Stimulated activated CD4-positive, alpha-beta T cell treated with anti-CD3 and anti-CD28 coated beads, Interleukin-2, amount 100 ng/mL, for 48 hours (primary cell): ENCODE measurements around the gene POLE.

Source experiments
- DNase-seq, 2 donors: peaks; one replicate each; pipeline ENCODE4 v3.0.0-alpha.2; 2020

The POLE gene, protein sequence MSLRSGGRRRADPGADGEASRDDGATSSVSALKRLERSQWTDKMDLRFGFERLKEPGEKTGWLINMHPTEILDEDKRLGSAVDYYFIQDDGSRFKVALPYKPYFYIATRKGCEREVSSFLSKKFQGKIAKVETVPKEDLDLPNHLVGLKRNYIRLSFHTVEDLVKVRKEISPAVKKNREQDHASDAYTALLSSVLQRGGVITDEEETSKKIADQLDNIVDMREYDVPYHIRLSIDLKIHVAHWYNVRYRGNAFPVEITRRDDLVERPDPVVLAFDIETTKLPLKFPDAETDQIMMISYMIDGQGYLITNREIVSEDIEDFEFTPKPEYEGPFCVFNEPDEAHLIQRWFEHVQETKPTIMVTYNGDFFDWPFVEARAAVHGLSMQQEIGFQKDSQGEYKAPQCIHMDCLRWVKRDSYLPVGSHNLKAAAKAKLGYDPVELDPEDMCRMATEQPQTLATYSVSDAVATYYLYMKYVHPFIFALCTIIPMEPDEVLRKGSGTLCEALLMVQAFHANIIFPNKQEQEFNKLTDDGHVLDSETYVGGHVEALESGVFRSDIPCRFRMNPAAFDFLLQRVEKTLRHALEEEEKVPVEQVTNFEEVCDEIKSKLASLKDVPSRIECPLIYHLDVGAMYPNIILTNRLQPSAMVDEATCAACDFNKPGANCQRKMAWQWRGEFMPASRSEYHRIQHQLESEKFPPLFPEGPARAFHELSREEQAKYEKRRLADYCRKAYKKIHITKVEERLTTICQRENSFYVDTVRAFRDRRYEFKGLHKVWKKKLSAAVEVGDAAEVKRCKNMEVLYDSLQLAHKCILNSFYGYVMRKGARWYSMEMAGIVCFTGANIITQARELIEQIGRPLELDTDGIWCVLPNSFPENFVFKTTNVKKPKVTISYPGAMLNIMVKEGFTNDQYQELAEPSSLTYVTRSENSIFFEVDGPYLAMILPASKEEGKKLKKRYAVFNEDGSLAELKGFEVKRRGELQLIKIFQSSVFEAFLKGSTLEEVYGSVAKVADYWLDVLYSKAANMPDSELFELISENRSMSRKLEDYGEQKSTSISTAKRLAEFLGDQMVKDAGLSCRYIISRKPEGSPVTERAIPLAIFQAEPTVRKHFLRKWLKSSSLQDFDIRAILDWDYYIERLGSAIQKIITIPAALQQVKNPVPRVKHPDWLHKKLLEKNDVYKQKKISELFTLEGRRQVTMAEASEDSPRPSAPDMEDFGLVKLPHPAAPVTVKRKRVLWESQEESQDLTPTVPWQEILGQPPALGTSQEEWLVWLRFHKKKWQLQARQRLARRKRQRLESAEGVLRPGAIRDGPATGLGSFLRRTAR (N-terminal part only)

GRCh38 chr12:132687211-132688164, at the start of gene POLE, which contains the start of gene PXMP2:
POLE (minus strand) TSS chr12:132687342; CDS start chr12:132687315, 27 bp downstream.
PXMP2 (plus strand) TSS chr12:132687587; CDS start chr12:132687671, 84 bp downstream.
- peak; percentile 93 to 96 for DNase-seq

DNA sequence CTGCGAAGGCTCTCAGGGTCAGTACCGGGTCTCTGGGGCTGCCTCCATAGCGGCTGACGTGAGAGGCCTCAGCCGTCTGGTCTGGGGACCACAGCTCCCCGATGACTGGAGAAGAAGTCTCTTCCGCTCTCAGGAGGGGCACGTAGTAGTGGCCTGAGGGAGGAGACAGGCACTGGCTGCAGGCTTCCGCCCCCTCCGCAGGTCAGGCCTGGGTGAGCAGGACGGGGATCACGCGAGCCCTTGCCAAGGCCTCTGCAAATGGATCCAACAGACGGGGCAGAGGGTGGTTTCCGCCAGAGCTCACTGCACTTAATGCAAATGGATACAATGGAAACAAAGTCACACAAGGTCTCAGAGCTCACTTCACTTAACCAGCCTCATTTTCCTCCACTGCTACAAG, 49.8 kb upstream of the POLE start:
- no peak for DNase-seq

DNA sequence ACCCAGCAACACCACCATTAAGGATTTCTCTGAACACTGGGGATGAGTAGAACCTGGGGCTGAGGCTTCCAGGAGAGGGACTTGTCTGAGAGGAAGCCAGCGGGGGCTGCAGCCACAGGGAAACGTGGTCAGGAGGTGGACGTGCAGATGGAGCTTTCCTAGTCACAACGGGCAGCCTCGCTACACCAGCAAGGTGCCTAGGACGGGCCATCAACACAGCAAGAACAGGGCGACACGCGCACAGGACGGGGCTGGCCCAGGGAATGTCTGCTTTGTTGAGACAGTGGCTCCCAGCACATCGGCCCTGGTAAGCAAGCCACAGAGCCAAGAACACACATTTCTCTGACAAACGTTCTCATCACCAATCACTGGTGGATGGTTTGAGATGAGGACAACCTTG, 49.2 kb upstream of the POLE start:
- no peak for DNase-seq

GRCh38 chr12:132735496-132735895, 48.4 kb upstream of the POLE start:
- no peak for DNase-seq

DNA sequence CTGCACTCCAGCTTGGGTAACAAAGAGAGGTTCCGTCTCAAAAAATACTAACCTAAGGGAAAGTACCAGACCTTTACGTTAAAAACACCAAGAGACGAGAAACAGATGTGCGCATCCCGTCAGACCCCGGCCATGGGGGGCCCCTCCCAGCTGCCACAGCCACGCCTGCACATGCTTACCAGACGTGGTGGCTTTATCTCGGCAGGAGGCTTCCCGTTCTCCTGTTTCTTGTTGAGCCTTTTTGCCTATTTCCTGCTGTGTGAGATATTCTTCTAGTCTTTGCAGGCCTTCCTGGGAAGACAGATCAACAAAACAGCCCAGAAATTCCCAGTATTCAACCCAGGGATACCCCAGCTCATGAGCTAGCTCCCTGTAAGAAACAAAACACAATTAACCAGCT, 47.1 kb upstream of the POLE start:
- no peak for DNase-seq

GRCh38 chr12:132731574-132731973, 44.4 kb upstream of the POLE start:
- no peak for DNase-seq

DNA sequence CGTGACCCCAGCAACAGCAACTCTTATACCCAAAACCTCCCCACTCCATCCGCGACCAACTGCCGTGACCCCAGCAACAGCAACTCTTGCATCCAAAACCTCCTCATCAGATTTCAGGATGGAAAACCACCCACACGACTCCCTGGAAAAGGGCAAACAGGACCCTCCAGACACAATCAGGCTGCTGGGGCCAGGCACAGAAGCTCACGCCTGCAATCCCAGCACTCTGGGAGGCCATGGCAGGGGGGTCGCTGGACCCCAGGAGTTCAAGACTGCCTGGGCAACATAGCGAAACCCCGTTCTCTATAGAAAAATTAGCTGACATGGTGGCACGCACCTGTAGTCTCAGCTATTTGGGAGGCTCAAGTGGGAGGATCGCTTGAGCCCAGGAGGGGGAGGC, 43.2 kb upstream of the POLE start:
- DNase-seq, result no peak

- no peak for DNase-seq
Observed at GRCh38 chr12:132729541-132730320, 42.6 kb upstream of the POLE start.

DNA sequence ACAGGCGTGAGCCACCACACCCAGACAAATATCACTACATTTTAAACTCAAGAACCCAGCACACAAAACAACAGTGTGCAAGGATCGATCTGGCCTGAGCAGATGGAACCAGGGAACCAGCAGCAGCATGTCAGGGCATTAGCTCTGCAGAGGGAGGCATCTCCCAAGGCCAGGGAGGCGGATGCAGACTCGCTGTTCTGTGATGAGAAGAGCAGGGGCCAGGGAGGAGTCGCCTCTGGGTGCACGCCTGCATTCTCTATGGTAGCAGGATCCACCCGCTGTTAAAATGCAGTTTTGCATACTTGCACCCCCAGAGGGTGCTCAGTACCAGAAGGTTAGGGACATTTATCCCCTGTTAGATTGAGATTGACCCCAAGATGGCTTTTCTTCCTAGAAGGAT, 41.4 kb upstream of the POLE start:
- no peak for DNase-seq

DNA sequence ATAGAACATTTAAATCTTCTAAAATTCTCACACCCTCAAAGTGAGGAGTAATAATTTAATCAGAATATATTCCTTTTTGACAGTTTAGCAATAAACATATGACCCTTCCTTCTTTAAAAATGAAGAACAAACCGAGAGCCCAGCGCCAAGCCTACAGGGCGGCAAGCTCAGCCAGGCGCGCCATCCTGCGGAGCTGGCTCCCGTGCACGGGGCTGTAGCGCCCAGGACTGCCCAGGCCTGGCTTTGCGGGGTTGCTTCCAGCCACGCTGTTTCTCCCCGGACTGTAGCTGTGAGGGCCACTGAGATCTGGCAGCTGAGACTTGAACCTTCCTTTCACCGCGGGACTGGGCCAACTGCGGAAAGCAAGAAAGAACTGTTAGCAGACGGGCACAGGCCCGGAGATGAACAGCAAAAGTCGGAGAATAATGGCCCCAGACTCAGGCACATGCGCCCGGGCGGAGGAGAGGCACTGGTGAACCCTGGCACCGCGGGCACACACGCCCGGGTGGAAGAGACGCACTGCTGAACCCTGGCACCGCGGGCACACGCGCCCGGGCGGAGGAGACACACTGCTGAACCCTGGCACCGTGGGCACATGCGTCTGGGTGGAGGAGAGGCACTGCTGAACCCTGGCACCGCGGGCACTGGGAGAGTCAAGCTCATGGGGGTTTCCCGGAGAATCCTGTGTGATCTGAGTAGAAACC, 40.1 kb upstream of the POLE start:
- no peak for DNase-seq

DNA sequence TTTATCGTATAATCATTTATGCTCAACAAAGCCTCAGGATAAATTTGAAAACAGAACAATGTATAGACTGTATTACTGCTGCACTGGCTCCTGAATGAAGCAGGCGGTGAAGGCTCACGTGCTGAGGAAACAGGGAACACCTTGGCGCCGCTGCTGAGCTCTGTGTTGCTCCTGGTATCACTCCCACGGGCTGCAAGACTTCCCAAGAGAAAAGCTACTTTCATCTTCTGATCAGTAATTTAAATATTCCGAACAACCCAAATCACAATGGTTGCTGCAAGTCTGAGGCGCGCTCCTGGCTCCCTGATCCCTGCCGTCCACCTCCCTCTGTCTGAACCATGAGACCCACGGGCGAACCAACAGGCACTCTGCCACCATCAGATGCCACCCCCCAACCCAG, 39.2 kb upstream of the POLE start:
- no peak for DNase-seq

GRCh38 chr12:132724506-132725241, 37.5 kb upstream of the POLE start:
- DNase-seq, result no peak

DNA sequence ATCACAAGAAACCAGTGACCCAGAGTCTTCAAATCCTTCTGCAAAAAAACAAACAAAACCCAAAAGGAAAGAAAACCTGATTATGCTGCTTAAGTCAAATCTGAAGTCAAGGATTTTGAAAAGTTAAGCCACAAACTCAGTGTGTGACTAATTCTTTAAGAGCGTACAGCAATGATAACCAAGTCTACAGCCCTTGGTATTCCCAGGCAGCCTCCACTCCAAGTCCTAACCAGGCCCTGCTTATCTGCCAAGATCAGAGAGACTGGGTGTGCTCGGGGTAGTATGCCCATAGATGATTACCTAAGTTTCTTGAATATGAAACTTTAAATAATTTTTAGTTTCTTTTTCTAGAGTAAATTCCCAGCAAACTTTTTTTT, 36.6 kb upstream of the POLE start:
- no peak for DNase-seq

DNA sequence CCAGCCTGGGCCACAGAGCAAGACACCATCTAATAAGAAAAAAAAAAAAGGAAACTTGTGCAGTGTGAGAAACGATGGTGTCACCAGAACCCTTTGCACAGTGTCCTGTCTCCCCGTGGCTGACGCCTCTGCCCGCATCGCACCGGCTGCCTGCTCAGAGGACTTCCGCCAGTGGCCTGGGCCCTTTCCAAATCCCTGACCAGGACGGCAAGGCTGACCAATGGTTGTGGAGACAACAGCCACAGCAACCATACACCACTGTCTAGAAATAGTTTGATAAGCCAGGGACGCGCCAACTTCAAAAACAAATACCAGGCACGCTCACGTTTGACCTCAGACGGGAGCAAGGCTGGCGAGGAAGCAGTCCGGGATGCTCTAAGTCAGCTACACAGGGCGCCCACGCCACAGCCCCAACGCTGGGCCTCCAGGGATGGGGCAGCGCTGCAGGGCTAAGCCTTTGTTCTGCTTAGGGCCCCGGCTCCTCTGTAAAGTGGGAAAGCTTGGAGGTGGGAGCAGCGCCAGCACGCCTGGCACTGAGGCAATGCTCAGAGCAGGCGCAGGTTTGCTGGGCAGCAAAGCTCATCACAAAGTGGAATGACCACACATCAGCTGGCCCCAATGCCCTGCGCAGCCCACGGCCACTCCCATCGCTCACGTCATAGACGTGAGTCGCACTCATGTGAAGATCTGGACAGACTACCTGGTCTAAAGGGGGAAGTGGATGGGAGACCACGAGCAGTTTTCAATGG, 36.0 kb upstream of the POLE start:
- DNase-seq, result no peak

DNA sequence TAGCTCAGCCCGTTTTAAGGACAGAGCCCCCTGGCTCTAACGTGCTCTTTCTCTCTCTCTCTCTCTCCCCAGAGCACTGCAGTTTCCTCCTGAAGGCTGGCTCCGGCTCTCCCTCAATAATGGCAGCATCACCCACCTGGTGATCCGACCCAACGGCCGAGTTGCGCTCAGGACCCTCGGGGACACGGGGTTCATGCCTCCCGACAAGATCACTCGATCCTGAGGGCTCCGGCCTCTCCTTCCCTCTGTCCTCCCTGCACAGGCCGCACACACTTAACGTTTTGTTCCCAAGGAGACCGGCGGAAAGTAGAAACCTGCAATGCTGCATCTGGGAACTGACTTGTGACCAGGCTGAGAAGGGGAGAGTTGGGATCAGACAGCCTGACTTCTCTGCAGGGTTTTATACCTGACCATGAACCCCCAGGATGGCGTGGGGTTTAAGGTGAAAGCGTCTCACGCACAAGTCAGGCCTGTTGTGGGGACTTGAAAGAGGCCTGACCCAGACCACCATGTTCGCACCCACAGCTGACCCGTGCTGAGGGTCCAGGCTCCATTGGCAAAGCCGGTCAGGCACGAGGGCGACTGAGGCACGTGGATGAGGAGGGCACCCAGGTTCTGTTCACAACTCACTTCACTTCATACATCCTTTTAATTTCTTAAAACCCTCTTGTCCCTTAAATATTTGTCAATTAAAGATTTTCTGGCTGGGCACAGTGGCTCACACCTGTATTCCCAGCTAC, 33.6 kb upstream of the POLE start:
- no peak for DNase-seq

GRCh38 chr12:132719954-132720324, 32.8 kb upstream of the POLE start:
- no peak for DNase-seq

DNA sequence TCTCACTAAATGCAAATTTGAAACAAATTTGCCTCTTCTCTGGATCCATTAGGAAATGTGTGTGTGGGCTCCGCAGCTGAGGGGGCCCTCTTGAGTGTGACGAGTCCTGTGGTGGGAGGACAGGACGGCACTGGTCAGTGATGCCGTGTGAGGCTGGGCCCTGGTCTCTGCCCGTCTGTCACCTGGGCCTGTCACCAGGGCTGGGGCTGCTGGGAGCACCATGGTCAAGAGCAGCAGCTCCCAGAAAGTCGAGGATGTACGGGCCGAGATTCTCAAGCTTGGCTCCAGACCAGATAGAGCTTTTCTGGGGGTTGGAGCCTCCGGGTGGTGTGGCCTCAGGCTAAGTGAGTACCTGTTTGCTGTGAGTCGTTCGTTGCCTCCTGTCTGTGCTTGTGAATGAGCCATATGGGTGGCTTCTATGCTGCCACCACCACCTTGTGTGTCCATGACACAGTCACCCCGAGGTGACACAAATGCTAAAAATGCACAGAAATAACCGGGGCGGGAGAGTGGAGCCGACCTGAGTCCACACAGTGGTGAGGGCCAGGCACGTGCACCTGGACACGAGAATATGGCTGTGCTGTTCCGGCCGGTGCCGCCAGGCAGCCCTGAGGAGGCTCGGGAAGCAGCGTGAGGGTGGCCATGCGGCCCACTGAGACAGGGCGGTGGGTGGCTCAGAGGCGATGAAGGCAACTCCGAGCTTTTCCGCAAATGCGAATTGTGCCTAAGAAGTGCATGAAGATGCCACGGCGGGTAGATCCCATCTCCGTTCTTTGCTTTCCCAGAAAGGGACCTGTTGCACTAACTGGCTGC, 32.2 kb upstream of the POLE start:
- no peak for DNase-seq
